ENCODE measurements around the gene RRAS2. TPM values are rescaled to one million over a fixed set of nuclear protein-coding genes. Genes with fewer than 3 reads are reported as not detected.
A peak's percentile ranks its signal among the peaks of the same experiment; 100 is the strongest.
"Not testable (repeated sequence)": the region's sequence is repeated elsewhere in the genome, so short reads cannot be mapped to it uniquely, and the experiment has no call there.

The RRAS2 gene
- total RNA-seq, 2 experiments from 2014 or later = 97.3 to 98.1 TPM

DNA sequence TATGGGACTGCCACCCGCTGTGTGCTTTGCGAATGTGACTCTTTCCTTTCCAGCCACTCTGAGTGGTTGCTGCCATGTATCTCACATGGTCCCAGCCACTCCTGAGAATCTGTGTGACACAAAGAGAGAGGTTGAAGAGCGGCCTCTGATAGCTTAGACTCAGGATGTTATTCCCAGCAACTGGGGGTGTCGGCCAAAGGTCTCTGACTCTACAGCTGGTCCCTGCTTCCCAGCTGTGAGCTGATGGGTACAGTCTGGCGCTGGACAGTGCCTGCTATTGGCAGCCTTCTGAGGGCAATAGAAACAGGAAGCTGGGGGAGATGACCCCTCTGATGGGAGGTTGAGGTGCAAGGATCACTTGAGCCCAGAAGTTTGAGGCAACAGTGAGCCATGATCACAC is 105.1 kb downstream of the RRAS2 start:
- CTCF ChIA-PET = interaction anchor here (0.9 to 6.5 kb wide), 4 partner anchors 47 to 479 kb away, joined by 3 to 61 read pairs (median 28); no protein-coding TSS in a partner anchor
- no peaks in the 10 kb centered on the region for H3K9me3 Mint-ChIP-seq (ENCODE audit: insufficient read depth)
- peaks cover 8% of the 10 kb centered on the region for H3K4me1 Mint-ChIP-seq (ENCODE audit: low read depth)
- H3K4me3 Mint-ChIP-seq = no peak overlapping the region
- POLR2A ChIA-PET = no interaction called here
- DNase-seq (no peak), ATAC-seq (no peak)
- H3K36me3 Mint-ChIP-seq (ENCODE audit: low read depth) = no peaks in the 10 kb centered on the region
- H3K27ac Mint-ChIP-seq = no peak overlapping the region
- H3K27me3 Mint-ChIP-seq (ENCODE audit: low read depth) = no peaks in the 10 kb centered on the region

- CTCF ChIA-PET = interaction anchor here (0.7 to 6.5 kb wide), 7 partner anchors 47 to 567 kb away, joined by 3 to 61 read pairs (median 3); no protein-coding TSS in a partner anchor
- DNase-seq (no peak), ATAC-seq (no peak)
- Mint-ChIP-seq H3K36me3 (ENCODE audit: low read depth) (no peaks in the 10 kb centered on the region), H3K27me3 (ENCODE audit: low read depth) (no peaks in the 10 kb centered on the region), H3K27ac (no peak overlapping the region), H3K4me3 (no peak overlapping the region), H3K4me1 (ENCODE audit: low read depth) (peaks cover 12% of the 10 kb centered on the region), H3K9me3 (ENCODE audit: insufficient read depth) (no peaks in the 10 kb centered on the region)
- POLR2A ChIA-PET = no interaction called here
These were observed 105.6 kb downstream of the RRAS2 start for GRCh38 chr11:14253421-14253820.

GRCh38 chr11:14252501-14252900 is 106.5 kb downstream of the RRAS2 start:
- POLR2A ChIA-PET; ATAC-seq; H3K9me3 Mint-ChIP-seq (ENCODE audit: insufficient read depth); H3K27ac Mint-ChIP-seq; H3K36me3 Mint-ChIP-seq (ENCODE audit: low read depth); DNase-seq; H3K4me3 Mint-ChIP-seq; H3K27me3 Mint-ChIP-seq (ENCODE audit: low read depth): not testable (repeated sequence)
- H3K4me1 Mint-ChIP-seq (ENCODE audit: low read depth) = peaks cover 22% of the 10 kb centered on the region
- CTCF ChIA-PET = interaction anchor here (0.9 to 6.5 kb wide), 6 partner anchors 13 to 655 kb away, joined by 3 to 61 read pairs (median 3); no protein-coding TSS in a partner anchor

DNA sequence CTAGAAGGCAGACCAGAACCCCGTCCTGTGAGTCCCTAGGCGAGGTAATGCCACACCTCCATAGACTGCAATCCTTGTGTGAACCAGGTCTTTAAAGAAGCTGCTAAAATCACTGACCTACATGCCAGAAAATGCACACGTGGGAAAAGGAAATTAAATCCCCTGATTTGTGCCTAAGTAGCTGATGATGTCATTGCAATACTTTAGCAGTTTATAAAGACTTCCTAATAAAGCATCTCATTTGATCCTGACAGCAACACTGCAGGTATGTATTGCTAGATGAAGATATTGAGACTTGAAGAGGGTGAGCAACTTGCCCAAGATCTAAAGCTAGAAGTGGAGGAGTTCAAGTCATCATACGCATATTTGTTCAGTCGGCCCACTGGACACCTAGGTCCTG is 107.2 kb downstream of the RRAS2 start:
- no peaks in the 10 kb centered on the region for H3K36me3 Mint-ChIP-seq (ENCODE audit: low read depth)
- H3K27ac Mint-ChIP-seq = no peak overlapping the region
- no peak overlapping the region for H3K4me3 Mint-ChIP-seq
- ChIA-PET POLR2A (no interaction called here), CTCF (interaction anchor here (1.1 to 6.5 kb wide), 8 partner anchors 14 to 656 kb away, joined by 3 to 61 read pairs (median 5); no protein-coding TSS in a partner anchor)
- H3K27me3 Mint-ChIP-seq (ENCODE audit: low read depth) = peaks cover 8% of the 10 kb centered on the region
- no peaks in the 10 kb centered on the region for H3K9me3 Mint-ChIP-seq (ENCODE audit: insufficient read depth)
- no peak for DNase-seq
- peaks cover 24% of the 10 kb centered on the region for H3K4me1 Mint-ChIP-seq (ENCODE audit: low read depth)
- no peak for ATAC-seq

DNA sequence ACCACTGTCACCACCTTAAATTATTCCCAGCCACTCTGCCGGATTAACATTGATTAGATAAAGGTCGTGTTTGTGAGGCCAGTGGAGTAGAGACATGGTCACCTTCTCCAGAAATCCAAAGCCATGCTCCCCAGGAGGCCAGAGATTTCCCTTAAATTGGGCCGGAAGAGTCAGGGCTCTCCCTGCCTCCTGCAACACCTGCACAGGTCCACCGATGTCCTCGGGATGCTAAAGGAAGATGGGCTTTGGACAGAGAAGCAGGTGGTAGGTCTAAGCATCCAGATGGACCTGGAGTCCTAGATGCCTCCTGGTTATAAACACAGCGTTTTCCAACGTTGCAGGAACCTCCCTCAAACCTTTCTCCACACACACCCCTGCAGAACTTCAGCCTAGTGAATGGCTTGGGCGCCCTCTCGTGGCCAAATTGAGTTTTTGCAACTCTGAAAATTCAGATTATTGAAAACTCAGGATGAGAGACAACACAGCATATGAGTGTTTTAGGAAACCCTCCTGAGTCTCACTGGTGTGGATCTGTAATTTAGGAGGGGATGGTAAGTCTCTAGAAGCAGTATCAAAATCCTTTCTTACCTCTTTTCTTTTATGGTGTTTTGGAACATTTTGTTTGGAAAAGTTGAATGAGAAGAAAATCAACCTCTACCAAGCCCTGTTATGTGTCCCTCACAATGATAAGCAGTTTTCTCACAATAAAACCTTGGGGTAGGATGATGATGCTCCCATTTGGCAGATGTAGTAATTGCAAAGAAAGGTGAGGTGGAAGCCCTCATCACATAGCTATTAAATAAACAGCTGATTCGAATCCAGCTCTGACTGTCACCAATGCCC is 109.6 kb downstream of the RRAS2 start:
- Mint-ChIP-seq H3K36me3 (ENCODE audit: low read depth) (no peaks in the 10 kb centered on the region), H3K4me3 (peak overlapping the region; percentile 45), H3K9me3 (ENCODE audit: insufficient read depth) (no peaks in the 10 kb centered on the region), H3K27ac (no peak overlapping the region), H3K27me3 (ENCODE audit: low read depth) (peaks cover 8% of the 10 kb centered on the region), H3K4me1 (ENCODE audit: low read depth) (peaks cover 24% of the 10 kb centered on the region)
- CTCF ChIA-PET = interaction anchor here (0.6 to 6.5 kb wide), 36 partner anchors 8 to 554 kb away, joined by 3 to 61 read pairs (median 4); partner anchors contain the start of gene SPON1
- DNase-seq (peak; percentile 81), ATAC-seq (peak; percentile 61)
- POLR2A ChIA-PET = interaction anchor here (0.7 kb wide), 1 partner anchor 32 kb away, joined by 3 read pairs; no protein-coding TSS in a partner anchor

DNA sequence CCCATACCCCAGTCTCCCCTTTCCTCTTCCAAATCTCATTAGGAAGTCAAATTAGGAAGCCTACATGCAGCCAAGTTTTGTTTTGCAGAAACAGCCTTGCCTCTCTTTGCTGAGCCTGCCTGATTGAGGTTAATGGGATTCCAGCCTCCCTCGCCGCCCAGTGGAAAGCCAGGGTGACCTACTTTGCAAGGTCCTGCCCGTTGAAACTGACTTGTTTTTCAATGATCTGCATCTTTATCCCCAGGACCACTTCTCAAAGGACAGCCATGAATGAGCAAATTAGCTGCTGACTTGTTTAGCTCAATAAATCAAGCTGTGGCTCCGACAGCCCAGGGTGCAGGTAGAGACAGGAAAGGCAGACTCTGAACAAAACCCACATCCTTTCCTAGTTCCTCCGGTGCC is 110.4 kb downstream of the RRAS2 start:
- ATAC-seq (peak; percentile 50), DNase-seq (peak; percentile 58)
- Mint-ChIP-seq H3K36me3 (ENCODE audit: low read depth) (no peaks in the 10 kb centered on the region), H3K27me3 (ENCODE audit: low read depth) (peaks cover 8% of the 10 kb centered on the region), H3K4me1 (ENCODE audit: low read depth) (peaks cover 24% of the 10 kb centered on the region), H3K9me3 (ENCODE audit: insufficient read depth) (no peaks in the 10 kb centered on the region), H3K4me3 (peak overlapping the region; percentile 45), H3K27ac (no peak overlapping the region)
- POLR2A ChIA-PET = interaction anchor here (0.7 kb wide), 1 partner anchor 32 kb away, joined by 3 read pairs; no protein-coding TSS in a partner anchor
- CTCF ChIA-PET = interaction anchor here (0.6 to 2.5 kb wide), 21 partner anchors 23 to 479 kb away, joined by 3 to 30 read pairs (median 3); no protein-coding TSS in a partner anchor

GRCh38 chr11:14245444-14245843 is 113.5 kb downstream of the RRAS2 start:
- Mint-ChIP-seq H3K36me3 (ENCODE audit: low read depth) (no peaks in the 10 kb centered on the region), H3K4me3 (no peak overlapping the region), H3K9me3 (ENCODE audit: insufficient read depth) (no peaks in the 10 kb centered on the region), H3K27me3 (ENCODE audit: low read depth) (peaks cover 8% of the 10 kb centered on the region), H3K27ac (no peak overlapping the region), H3K4me1 (ENCODE audit: low read depth) (peaks cover 24% of the 10 kb centered on the region)
- ATAC-seq (no peak), DNase-seq (no peak)
- CTCF ChIA-PET = interaction anchor here (1.4 kb wide), 1 partner anchor 473 kb away, joined by 4 read pairs; no protein-coding TSS in a partner anchor
- POLR2A ChIA-PET = no interaction called here

DNA sequence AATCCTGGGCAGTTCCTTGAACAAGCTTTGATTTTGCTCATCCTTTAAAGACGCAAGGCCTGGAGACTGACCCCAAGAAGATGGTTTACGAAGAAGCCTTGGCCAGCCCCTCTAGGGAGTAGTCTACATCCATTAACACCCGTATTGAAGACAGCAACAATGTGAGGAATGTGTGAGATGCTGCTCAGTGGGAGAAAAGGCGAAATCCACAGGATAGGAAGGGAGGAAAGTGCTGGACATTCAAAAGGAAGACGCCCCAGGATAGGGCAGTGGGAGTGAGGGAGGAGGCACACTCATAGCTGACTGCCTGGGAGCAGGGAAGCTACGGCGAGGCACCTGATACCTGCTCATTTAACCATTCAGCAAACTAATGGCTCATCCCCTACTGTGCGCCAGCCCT is 114.1 kb downstream of the RRAS2 start:
- Mint-ChIP-seq H3K4me3 (no peak overlapping the region), H3K27me3 (ENCODE audit: low read depth) (peaks cover 8% of the 10 kb centered on the region), H3K9me3 (ENCODE audit: insufficient read depth) (no peaks in the 10 kb centered on the region), H3K36me3 (ENCODE audit: low read depth) (no peaks in the 10 kb centered on the region), H3K4me1 (ENCODE audit: low read depth) (peaks cover 24% of the 10 kb centered on the region), H3K27ac (no peak overlapping the region)
- no peak for ATAC-seq
- ChIA-PET CTCF (interaction anchor here (1.4 to 1.7 kb wide), 2 partner anchors 288 to 473 kb away, joined by 3 to 4 read pairs; no protein-coding TSS in a partner anchor), POLR2A (no interaction called here)
- no peak for DNase-seq

DNA sequence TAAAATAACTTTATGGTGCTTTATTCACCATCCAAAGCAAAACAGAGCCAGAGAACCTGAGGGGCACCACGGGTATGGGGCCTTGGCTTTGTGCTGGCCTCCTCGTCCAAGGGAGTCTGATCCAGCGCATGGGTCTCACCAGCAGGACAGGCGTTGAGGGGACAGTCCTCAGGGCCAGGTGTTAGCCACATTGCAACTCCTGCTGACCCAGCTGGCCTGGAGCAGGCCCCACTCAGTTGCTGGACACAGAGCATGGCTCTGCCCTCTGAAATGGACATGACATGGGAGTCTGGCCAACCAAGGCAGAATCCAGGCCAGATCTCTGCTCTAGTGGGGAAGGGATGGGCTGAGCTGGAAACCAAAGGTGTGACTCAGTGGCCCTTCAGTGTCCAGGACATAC is 116.2 kb downstream of the RRAS2 start:
- Mint-ChIP-seq H3K27me3 (ENCODE audit: low read depth) (peaks cover 11% of the 10 kb centered on the region), H3K4me3 (no peak overlapping the region), H3K36me3 (ENCODE audit: low read depth) (no peaks in the 10 kb centered on the region), H3K4me1 (ENCODE audit: low read depth) (peaks cover 5% of the 10 kb centered on the region), H3K27ac (no peak overlapping the region), H3K9me3 (ENCODE audit: insufficient read depth) (no peaks in the 10 kb centered on the region)
- DNase-seq = no peak
- ChIA-PET CTCF (no interaction called here), POLR2A (no interaction called here)
- no peak for ATAC-seq

DNA sequence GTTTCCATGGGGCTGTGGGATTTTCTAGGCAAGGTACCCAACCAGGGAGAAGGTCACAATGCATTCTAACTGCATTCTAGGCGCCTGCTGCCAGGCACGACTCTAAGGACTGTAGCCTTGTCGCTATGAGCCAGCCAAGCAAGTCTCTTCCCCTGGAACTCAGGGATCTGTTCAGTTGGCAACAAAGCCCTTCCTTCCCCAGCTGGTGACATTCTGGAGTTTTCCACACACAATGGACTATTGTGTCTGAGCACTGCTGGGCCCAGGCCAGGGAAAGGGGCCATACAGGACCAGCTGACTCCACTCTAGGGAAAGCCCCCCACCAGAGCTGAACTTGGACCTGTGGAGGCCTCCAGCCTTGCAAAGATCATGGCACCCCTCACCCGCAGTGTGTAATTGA is 116.8 kb downstream of the RRAS2 start:
- H3K9me3 Mint-ChIP-seq (ENCODE audit: insufficient read depth) = no peaks in the 10 kb centered on the region
- no peaks in the 10 kb centered on the region for H3K36me3 Mint-ChIP-seq (ENCODE audit: low read depth)
- no peak overlapping the region for H3K4me3 Mint-ChIP-seq
- DNase-seq (no peak), ATAC-seq (no peak)
- H3K4me1 Mint-ChIP-seq (ENCODE audit: low read depth) = peaks cover under 1% of the 10 kb centered on the region
- no peak overlapping the region for H3K27ac Mint-ChIP-seq
- ChIA-PET POLR2A (no interaction called here), CTCF (interaction anchor here (1.0 kb wide), 1 partner anchor 287 kb away, joined by 3 read pairs; no protein-coding TSS in a partner anchor)
- H3K27me3 Mint-ChIP-seq (ENCODE audit: low read depth) = peaks cover 7% of the 10 kb centered on the region

- Mint-ChIP-seq H3K4me3 (no peak overlapping the region), H3K9me3 (ENCODE audit: insufficient read depth) (no peaks in the 10 kb centered on the region), H3K27me3 (ENCODE audit: low read depth) (peaks cover 13% of the 10 kb centered on the region), H3K4me1 (ENCODE audit: low read depth) (peaks cover 2% of the 10 kb centered on the region), H3K27ac (no peak overlapping the region), H3K36me3 (ENCODE audit: low read depth) (no peaks in the 10 kb centered on the region)
- ChIA-PET CTCF (interaction anchor here (1.8 kb wide), 1 partner anchor 9 kb away, joined by 6 read pairs; no protein-coding TSS in a partner anchor), POLR2A (no interaction called here)
- ATAC-seq (no peak), DNase-seq (no peak)
These were observed 118.0 kb downstream of the RRAS2 start for GRCh38 chr11:14240951-14241350.

DNA sequence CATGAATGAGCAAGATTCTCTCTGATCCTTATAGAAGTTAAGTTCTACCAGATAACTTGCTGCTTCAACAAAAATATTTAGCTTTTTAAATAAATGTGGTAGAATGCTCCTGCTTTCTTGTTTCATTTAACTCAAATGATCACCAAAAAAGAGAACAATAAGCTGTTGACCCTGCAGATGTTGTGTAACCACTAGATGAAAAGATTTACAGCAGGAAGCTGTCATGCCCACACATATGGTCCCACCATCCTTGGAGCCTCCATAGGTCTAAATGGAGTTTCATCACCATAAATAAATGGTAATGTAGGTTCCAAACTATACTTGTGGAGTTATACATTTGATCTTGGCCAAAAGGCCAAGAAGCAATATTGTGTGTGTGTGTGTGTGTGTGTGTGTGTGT is 118.8 kb downstream of the RRAS2 start:
- Mint-ChIP-seq H3K27me3 (ENCODE audit: low read depth) (peaks cover 16% of the 10 kb centered on the region), H3K4me1 (ENCODE audit: low read depth) (peaks cover 2% of the 10 kb centered on the region), H3K9me3 (ENCODE audit: insufficient read depth) (no peaks in the 10 kb centered on the region), H3K27ac (no peak overlapping the region), H3K4me3 (no peak overlapping the region), H3K36me3 (ENCODE audit: low read depth) (no peaks in the 10 kb centered on the region)
- ATAC-seq (no peak), DNase-seq (no peak)
- ChIA-PET POLR2A (no interaction called here), CTCF (interaction anchor here (1.4 to 1.8 kb wide), 2 partner anchors 10 to 91 kb away, joined by 3 to 6 read pairs; no protein-coding TSS in a partner anchor)

All from activated CD8-positive, alpha-beta T cell treated with anti-CD3 and anti-CD28 coated beads, Interleukin-2, amount 10 ng/mL, durations not matched to agents 7 days and 5 days (primary cell).